Stimulated activated CD4-positive, alpha-beta T cell treated with anti-CD3 and anti-CD28 coated beads, TNF-alpha, amount 100 ng/mL, for 48 hours (primary cell): ENCODE data around the gene SRRT.

ENCODE experiments used
- DNase-seq, 3 donors: peaks; one replicate each; pipeline ENCODE4 v3.0.0-alpha.2; 2020; ENCODE audit warnings: low read depth in 3 of 3

SRRT gene

GRCh38 chr7:100879685-100880261 lies 4.9 kb downstream of the SRRT start:
- no peak for DNase-seq

- no peak for DNase-seq
These were observed 5.7 kb downstream of the SRRT start for GRCh38 chr7:100880645-100881044.

- DNase-seq: no peak
These were observed 6.2 kb downstream of the SRRT start for GRCh38 chr7:100881136-100881535.

GRCh38 chr7:100882201-100882600 lies 7.3 kb downstream of the SRRT start:
- DNase-seq: no peak

DNA sequence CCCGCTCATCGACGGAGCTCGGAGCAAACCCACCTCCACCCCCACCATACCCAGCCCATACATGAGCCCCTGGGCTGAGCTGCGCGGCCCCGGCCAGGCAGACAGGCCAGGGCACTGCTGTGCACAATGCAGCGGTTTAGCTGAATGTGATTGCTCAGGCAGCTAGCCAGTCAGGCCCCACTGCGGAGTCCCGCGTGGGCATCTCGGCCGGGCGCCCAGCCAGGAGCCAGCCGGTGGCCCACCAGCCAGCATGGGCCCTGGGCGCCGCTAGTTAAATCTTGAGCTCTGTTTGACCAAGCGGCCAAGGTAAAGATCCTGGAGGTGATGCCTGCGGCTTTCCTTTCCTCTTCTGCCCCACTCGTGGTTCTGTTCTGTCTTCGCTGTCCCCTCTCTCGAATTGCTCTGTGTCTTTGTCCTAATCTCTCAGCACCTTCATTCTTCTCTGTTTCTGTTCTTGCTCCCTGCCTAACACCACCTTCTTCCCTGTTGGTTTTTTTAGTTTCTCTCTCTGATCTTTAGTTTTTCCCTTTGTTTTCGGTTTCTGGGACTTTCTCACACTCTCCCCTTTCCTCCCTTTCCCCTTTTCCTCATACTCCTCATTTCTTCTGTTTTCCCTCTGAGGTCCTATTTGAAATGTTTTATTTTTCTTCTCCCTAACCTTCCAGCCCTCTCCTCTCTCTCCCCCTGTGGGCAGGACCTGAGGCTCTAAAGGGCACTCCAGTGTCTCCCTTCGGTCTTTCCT lies 8.1 kb downstream of the SRRT start:
- no peak for DNase-seq

GRCh38 chr7:100884736-100885439 lies 10.0 kb downstream of the SRRT start:
- no peak for DNase-seq

- DNase-seq: no peak
These were observed 10.7 kb downstream of the SRRT start for GRCh38 chr7:100885440-100886141.

- DNase-seq: no peak
These were observed 11.4 kb downstream of the SRRT start for GRCh38 chr7:100886142-100886935.

- no peak for DNase-seq
These were observed 12.1 kb downstream of the SRRT start for GRCh38 chr7:100886936-100887515.

DNA sequence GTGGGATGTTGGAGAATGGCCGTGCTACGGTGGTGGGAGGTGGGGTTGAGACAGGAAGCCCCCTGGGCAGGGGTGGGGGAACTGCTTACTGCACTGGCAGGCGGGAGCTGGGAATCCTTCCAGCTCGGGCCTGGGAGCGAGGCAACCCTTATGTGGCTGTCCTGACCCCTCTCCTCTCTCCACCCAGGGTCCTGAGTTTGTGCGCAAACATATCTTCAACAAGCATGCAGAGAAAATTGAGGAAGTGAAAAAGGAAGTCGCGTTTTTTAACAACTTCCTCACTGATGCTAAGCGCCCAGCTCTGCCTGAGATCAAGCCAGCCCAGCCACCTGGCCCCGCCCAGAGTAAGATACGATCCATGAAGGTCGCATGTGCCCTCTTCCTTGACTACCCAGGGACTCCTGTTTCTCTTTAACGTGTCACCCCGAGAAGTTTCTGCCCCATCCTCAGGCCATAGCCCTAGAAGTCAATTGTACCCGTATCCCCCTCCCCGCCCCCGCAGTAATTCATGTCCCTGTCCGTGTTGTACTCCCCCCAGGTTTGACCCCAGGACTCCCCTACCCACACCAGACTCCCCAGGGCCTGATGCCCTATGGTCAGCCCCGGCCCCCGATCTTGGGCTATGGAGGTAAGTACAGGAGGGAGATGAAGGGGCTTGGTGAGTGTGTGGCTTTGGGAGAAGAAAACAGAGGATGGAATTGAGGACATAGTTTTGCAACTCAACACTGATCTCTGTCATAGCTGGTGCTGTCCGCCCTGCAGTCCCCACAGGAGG lies 12.8 kb downstream of the SRRT start:
- no peak for DNase-seq

DNA sequence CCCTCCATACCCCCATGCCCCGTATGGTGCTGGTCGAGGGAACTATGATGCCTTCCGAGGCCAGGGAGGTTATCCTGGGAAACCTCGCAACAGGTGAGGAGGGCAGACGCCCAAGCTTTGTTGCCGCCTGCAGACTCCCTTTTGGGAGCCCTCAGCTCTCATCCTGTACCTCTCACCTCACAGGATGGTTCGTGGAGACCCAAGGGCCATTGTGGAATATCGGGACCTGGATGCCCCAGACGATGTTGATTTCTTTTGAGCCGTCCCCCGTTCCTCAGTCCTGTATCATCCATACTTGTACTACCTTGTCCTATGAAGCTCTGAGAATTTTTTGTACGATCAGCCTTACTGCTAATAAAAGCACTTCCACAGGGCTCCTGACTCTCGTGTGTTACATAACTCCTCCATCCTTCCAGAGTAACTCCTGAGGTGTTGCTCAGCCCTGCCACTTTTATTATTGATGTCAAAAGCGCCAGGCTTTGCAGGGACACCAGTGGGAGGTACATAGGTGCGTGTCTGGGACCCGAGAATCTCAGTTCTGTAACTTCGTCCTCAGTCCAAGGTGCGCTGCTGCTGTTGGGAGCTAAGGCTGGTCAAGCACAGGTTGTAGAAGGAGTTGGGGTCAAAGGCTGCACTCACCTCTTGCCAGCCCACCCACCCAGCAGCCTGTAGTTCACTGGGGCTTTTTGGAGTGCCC lies 13.5 kb downstream of the SRRT start:
- DNase-seq: no peak

DNA sequence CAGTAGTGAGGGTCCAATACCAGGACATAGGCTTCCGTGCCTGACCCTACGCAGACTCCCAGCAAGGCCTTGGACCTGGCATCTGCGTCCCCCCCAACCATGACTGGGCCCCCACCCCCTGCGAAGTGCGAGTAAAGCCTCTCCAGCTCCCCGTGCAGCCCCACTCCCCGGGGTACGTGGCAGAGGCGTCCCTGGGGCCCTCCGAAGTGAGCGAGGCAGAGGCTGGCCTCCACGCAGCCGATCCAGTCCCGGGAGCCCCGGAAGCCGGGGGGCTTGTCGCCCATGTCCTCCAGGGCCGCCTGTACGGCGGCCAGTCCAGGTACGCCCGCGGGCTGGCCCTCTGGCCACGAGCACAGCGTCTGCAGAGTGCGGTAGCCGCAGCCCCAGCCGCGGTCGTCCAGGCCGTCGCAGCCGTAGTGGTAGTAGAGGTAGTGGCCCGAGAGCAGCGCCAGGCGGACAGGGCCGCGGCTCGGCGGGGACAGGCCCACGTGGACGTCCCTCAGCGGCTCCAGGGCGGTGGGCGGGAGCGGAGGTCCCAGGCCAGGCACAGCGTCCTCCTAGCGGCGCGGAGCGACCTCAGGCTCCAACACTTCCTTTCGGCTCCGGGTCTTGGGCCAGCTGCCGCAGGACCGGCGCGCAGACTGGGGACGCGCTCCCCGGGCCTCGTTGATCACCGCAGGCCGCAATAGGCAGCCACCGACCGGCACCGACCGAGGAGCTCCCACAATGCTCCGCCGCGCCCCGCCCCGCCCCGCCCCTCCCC lies 14.3 kb downstream of the SRRT start, which contains the start of gene UFSP1:
Gene UFSP1, minus strand, starts transcription at position 728 of the 763 bp plus-strand sequence. Its CDS starts 444 bp downstream, at position 284.
- no peak for DNase-seq

- DNase-seq: no peak
These were observed 16.0 kb downstream of the SRRT start for GRCh38 chr7:100890653-100891567.

DNA sequence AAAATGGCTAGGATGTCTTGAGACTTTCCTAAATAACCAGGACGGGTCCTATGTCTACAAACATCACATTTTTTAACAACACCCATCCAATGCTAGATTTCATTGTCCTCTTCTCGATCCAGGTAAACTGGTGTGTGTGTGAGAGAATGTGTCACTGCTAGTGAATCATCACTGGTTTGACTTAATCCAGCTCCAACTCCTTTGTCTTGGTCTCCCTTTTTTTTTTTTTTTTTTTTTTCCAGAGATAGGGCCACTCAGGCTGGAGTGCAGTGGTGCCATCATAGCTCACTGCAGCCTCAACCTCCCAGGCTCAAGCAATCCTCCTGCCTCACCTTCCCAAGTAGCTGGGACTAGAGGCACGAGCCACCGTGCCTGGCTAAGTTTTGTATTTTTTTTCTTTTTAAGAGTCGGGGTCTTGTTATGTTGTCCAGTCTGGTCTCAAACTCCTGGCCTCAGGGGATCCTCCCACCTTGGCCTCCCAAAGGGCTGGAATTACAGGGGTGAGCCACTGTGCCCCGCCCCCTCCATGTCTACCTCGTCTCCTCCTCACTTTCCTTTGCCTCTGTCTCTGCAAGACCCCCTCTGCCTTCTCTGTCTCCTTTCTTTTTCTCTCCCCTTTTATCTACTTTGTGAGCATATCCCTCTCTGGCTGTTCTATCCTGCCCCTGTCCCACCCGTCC lies 16.8 kb downstream of the SRRT start:
- no peak for DNase-seq

DNA sequence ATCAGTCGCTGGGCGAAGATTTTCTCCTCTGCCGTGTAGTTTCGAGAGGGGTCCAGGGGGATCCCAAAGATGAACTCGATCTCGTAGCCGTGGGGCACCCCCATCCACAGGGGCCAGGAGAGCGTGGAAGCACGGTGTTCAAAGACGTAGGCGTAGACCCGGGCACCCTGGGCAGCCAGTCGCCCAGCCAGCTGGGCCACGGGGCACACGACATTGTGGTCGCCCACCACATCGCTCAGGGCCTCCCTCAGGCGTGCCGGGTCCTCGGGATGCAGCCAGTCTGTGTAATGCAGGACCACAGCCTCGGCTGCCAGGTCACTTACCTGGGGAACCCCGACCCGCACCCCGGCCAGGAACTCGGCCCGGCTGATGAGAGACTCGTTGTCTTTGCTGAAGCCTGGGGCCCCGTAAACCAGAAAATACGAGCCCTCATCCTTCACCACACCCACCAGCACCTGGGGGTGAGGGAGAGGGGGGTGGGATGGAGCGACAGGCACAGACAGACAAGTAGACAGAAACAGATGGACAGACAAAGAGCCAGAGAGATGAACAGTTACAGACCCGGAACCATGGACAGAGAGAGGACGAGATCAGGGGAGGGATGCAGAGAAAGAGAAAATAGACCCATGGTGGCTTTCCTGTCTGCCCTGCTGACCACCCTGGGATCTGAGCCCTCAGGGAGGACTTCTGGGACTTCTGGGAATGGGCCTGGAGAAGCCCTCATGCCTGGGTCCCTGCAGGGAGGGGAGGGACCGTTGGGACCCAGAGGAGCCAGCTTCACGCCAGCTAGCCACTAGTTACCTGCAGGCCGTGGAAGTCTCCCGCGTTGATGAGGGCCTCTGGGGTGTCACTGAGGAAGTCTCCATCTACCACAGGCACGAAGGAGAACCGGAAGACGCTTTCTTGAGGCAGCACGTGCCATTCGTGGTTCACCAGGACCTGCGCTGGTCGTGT lies 17.7 kb downstream of the SRRT start:
- DNase-seq: no peak

DNA sequence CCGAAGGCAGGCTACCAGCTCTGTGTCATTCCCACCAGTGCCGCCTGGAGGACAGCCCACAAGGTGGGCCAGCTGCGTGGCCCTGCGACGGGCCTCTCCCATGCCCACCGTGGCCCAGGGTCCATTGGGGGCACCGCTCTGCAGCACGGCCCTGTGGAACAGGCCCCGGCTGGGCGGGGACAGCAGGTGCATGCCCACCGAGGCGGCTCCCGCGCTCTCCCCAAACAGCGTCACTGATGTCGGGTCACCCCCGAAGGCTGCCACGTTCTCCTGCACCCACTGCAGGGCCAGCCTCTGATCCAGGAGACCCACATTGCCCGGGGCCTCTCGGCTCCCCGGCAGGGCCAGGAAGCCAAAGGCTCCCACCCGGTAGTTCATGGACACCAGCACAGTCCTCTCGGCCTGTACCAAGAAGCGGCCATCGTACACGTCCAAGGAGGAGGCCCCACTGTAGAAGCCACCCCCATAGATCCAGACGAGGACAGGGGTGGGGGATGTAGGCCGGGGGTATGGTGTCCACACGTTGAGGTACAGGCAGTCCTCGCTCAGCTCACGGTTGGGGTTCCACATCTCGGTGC lies 18.5 kb downstream of the SRRT start:
- DNase-seq: no peak
